SKM-1 (cell line): ENCODE data around the gene ISM1.

Source experiments
- DNase-seq: peaks from one replicate; lab custom pipeline; 2025; ENCODE audit not compliant: unreplicated experiment; lab: John Stamatoyannopoulos, UW

Gene ISM1

DNA sequence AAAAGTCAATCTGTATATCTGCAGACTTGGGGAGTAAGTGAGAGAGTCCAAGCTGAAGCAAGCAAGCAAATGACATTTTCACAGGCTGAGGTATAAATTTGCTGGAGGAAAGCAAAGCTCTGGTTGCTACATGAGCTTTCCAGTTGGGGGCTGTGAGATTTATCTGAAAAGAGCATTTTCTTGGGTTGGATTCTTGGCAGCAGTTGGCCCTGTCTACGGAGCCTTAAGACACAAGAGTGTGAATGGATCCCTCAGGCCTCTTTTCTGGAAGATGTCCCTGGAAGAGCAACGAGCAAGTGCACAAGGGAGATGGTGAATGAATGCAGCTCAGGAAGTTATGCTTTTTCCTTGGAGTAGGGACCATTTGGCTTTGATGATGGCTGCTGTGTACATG, 30.8 kb downstream of the ISM1 start:
- no peak for DNase-seq

DNA sequence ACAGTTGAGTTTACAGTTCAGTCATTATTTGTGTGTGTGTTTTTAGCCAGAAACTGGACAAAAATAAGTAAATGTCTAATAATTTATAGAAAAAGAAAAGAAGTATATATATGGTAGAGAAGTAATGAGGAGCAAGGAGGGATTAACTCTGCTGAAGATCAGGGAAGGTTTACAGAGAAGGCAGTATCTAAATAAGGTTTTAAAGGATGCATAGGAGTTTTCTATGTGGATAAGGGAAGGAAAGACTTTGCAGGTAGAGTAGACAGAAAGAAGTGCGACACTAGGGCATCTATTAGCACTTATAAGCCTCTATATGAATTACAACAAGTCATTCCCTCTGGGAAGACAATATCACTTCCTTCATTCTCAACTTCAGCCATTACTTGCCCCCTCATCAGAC, 34.3 kb downstream of the ISM1 start:
- no peak for DNase-seq

DNA sequence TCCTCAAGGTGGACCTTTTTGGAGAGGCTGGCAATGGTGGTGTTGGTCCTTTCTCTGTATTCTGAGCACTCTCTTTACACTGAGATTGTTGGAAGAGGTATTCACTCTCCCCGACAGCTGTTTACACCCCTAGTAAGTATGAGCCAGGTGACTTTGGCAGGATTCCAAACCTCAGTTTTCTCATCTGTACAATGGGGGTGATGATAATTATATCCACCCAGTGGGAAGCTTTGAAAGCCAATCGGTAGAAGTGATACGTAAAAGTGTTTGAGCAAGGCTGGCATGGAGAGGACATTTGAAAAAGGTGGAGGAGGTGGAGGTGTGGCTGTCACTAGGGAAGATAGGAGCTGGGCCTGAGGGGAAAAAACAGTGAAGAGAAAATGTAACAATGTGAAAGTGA, 35.5 kb downstream of the ISM1 start:
- no peak for DNase-seq

DNA sequence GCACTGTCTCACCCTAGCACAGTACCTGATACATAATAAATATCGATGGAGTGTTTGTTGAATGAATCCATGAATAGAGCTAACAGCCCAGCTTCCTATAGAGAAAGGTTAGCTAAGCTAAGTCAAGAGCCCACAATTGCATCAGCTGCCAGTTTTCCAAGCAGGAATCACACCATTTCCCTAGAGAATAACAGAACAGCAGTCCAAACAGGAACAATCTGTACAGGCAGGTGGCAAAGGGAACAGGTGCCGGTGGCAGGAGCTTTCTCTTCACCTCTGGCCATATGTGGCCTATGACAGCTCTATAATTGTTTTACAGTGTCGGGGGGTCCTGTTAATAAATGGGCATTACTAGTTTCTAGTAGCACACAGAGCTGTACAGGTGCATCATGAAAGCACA, 38.8 kb downstream of the ISM1 start:
- DNase-seq = no peak

DNA sequence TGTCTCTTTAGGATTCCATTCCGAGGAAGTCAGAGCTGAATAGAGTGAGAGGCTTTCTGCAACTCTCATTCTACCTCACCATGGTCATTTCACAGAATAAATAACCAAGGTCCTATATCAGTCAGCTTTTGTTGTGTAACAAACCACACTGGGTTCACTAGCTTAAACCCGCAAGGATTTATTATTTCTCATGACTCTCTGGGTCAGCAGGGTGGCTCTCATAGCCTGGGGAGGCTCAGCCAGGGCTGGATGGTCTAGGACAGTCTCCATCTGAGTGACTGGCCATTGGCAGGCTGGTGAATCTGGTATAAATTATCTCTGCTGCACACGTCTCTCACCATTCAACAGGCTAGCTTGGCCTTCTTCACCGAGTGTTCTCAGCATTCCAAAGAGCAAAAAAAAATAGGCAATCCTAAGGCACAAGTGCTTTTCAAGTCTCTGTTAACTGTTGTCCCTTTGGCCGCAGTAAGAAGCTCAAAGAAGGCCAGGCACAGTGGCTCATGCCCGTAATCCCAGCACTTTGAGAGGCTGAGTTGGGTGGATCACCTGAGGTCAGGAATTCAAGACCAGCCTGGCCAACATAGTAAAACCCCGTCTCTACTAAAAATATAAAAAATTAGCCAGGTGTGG, 39.7 kb downstream of the ISM1 start:
- no peak for DNase-seq

DNA sequence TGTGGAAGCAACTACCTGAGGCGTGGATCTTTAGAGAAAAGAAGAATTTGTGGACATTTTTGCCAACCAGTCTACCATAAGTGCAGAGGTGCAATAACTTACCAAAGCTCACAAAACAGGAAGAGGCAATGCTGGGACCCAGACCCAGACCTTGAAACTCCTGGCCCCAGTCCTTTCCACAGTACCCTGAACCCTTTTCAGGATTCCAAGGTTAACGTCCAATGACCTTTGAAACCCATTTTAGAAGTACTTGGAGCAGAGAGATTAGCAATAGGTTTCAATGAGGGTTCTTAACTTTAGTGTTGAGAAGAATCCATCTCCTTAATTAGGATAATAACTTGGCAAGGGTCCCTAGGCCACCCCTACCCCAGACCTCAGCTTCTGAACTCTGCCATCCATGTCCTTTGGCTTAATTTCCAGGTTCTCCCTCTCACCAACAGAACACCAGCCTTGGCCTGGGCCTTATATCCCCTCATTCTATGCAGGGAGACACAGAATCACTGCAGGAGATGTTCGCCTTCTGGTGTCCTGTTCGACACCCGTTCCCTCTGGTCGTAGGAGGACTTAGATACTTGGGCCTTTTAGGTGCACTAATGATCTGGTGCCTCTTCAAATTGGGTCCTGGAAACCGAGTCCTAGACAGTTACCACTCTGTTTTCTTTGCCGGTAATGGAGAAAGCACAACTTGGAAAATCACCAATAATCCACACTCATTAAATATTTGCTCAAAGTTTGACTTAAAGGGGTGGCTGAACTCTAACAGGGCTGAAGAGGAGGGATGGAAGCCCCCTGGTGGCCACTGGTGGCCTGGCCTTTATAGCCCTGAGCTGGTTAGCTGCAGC, 40.6 kb downstream of the ISM1 start:
- DNase-seq = no peak

DNA sequence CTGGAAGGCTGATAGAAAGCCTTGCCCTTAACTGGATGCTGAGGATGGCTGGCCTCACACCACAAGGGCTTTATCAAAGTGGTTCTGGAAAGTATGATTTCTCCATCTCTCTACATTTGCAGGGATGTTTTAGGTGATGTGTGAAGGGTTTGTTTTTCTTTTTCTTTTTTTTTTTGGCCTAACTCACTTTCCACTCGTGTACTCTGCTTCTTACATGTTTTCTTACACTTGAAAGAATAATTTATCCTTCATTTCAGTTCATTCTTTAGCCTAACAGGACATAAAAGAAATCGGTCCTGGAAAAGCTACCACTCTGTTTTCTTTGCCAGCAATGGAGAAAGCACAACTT, 41.2 kb downstream of the ISM1 start:
- no peak for DNase-seq

DNA sequence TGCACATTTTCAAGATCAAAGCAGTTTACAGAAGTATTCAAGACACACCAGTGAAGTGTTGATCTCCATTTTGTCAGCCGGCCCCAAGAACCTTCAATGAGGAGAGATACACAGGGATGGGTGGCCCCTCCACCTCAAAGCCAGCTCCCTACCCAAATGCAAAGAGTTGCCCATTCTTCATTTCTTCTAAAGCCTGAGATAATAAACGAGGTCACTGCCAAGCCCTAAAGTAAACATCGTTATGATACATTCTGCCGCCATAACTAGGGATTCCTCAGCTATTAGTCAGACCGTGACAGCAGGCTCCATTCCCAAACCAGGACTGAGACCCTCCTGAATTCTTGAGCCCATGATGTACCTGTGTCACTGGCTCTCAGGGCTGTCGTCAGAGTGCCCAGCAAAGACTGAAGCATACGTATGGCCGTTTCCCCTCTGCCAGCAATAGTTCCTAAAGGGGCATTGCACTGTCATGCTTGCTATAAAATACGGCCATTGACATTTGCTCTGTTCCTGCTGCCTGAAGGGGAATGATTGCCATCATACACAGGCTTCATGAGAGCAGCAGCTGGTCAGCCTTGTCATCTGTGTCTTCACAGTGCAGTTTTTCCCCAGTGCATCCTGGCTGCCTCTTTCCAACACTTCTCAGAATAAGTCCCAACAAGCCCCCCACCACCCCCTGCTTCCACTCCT, 41.7 kb downstream of the ISM1 start:
- no peak for DNase-seq

DNA sequence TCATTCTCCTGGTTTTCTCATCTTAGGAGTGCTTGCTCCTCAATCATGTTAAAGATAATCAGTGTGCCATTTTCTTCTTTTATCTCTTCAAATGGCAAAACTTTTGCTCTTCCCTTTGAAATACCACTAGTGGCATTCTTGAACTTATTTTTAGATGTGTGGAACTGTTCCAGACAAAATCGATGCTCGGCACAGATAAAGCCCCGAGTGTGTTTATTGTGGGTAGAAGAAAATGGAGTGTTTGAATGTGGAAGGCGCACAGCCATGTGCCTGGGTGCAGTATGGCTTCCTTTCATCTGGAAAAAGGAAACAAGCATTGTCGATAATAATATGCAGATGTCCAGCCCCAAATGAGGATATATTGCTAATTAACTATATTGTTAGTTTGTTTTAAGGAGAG, 42.4 kb downstream of the ISM1 start:
- no peak for DNase-seq

DNA sequence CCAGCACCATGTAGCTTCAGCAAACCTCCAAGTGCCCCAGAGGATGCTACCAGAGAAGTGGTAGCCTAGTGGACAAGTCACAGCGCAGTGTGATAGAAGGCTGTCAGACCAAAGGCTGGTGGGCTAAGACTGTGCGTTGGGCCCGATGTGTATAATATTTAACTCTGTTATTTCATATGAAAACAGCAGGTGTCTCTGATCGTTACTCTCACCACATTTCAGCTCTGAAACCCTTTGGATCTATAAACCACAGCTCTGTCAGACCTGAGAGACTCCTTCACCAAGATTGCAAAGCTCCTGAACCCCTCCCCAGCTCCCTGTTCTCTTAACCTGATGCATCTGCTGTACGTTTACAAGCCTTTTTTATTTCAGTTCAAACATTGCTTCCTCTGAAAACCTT, 43.8 kb downstream of the ISM1 start:
- no peak for DNase-seq

DNA sequence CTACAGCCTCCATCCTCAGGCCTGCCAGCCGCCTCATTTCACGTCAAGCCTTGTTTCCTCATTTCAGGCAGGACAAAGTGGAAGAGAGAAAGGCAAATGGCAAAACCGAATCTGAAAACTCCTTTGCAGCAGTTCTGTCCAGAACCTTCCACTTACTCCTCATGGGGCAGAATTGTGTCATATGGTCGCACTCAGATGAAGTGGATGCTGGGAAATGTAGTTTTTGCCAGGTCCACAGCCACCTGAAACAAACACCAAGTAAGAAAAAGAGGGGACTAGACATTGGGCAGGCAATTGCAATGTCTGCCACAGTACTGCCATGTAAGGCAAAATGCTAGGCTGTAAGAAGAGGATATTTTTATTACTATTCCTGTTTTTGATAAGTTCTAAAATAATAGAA, 44.9 kb downstream of the ISM1 start:
- no peak for DNase-seq

DNA sequence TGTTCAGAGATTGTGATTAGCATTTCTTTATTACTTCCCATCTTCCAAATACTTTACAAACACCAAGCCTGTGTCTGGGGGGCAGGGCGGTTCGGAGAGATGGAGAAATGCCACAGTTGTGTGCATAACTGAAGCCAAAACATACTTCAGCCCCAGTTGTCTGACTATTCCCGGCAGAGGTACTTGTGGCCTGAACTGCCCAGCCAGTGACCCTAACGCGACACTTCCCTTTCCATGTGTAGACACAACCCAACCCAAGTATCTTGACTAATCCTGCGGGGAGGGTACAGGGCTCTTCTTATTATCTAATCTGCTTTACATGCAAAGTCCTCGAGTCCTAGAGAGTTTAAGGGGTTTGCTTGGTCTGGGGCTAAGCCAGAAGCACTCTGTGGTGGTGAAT, 46.2 kb downstream of the ISM1 start:
- DNase-seq = no peak

DNA sequence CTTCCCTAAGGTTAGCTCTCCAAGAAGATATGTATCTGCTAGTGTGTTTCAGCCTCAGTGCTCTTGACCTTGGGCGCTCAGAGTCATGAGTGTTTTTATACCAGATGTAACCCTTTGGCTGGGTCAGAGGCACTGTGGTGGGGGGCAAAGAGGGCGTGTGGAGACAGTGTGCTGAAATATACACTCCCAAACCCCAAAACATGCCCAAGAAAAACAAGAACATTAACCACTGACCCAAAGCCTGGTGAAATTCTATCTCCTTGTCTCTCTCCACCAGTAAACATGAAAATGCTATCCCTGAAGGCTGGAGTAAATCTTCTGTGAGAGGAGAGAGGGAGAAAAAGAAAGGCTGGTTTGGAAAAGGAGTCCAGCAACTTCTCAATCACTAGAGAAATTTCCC, 47.9 kb downstream of the ISM1 start:
- DNase-seq = no peak

DNA sequence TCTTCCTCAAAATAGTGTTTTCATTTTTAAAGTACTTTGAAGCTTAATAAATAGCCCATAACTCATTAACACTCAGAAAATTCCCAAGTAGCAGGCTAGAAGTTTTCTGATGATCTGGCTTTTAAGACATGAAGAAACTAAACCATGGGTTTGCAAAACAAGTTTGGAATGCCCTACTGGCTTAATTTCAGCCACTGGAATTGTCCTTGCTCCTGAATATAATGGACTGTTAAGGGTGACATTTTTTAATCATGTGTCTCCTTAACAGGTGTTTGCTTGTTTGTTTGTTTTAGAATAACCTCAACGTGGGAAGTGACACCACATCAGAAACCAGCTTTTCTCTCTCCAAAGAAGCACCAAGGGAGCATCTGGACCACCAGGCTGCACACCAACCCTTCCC, 49.1 kb downstream of the ISM1 start:
- DNase-seq = no peak

DNA sequence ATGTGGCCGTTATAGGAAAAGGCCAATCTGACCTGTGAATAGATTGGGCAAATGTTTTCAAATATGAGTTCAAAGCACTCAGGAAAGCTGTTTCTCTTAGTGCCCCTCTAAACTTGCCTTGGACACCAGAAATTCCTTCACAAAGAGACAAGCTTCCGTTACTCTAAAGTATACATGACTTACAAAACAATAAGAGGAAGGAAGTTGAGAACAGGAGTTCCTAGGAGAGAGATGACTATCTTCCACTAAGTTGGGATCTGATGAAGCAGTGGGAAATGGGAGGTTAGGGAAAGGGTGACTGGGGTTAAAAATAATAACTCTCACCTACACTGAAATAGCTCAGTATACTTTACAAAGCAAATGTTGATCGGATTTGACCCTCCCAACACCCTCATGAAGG, 50.0 kb downstream of the ISM1 start:
- no peak for DNase-seq

DNA sequence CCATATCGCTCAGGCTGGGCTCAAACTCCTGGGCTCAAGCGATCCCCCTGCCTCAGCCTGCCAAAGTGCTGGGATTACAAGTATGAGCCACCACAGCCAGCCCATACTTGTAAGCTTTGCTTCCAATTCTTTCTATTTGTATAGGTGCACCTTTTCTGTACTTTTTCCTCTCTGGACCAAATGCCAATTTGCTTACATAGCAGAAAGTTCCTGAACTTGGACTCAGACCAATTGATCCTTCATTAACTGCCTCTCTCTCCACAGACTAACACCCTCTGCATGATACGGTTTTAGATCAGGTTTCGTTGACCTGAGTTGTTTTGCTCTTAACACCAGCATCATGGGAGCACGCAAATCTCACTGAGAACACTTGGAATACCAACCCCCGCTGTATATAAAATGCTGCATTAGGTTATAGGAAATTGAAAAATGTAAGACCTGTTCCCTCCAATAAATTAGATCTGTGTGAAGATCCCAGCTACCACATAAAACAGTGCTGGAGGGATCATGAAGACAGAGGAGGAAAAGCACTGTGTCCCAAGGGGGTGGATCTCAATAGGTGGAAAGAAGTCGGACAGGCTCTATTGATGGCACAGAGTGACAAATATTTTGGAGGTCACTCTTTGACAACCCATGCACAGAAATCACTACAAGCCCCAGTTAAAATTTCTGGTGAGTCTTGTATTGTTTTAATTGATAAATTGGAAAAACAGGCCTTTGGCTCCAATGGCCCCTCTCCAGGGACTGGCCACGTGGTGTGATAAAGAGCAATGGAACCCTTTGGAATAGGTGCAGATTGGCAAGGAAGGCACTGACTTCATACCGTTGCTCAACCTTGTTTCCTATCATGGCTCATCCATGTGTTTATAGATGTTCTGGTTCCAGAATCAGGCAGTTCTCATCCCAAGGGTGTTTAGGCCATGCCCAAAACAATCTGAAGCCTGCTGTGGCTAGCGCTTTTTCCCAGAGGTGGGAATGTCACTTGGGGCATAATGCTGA, 51.2 kb downstream of the ISM1 start:
- DNase-seq = no peak

DNA sequence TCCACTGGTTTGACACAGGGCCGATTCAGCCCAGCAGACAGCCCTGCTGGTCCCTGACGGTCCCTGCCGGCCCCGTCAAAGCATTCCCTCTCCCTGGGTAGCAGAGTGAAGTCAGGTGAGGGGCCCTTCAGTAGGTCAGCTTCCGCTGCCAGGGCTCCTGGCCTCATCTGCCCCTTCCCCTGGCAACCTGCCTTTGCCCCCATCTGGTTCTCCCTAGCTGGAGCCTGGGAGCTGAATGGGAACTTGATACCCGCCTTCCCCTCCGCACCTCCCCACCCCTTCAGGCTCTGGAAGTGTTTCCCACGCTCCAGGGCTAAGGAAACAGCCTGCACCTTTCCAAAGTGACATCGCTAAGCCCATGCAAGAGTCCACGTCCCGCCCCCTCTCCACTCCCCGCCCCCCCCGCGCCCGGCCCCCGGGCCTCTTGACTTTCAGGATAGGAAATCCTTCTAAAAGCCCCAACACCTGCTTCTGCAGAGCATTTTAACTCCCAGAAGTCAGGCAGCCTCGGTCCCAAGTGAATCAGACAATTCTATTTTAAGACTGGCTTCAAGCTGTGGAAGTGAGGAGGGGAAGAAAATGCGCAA, 53.3 kb downstream of the ISM1 start:
- DNase-seq = no peak

DNA sequence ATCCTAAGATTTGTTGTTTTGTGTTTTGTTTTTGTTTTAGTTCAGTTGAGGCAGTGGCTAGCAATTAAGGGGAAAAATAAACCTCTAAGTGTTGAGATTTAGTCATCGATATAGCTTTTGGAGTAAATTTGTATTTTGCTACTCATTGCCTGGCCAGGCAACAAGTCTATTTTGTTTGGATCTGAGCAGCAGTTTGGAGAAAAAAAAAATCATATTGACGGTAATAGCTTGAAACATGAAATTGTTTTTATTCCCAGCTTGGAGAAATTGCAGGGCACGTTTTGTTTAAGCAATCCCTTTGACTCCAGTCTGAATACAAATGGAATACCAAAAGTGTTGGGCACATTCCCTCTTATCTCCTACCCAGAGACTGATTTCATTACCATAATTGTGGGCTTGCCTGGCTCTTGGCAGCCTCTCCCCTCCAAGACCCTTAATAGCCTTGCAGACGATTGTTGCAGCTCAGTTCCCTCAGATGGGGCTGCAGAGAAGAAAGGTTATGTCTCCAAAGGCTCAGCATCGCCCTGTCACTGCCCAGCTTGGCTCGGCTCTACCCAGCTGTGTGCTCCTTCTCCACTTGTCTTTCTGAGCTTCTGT, 56.0 kb downstream of the ISM1 start:
- no peak for DNase-seq

DNA sequence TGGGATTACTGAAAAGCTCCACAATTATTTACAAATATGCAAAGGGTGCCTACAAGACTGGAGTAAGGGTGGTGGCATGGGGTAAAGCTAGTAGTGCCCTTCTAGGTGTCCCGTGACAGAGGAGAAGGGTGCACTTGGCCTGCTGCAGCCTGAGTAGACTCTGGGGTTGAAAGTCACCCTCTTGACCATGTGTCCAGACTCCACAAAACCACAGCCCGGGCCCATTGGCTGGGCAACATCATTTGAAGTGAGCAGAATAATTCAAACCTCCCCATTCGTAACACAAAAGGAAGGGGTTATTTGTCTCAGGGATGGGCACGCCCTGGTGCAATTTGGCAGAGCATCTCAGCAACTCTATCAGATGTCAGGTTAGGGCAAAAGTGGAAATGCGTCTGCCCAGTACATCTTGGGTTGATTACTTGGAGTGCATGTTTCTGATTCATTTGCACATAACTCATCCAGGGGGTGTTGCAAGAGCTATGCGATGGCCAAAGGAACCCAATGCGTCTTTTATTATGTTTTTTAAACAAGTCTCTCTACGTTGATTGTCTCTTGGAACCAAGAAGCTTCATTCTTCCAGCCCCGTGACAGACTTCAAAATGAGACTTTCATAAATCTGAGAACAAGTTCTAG, 56.7 kb downstream of the ISM1 start:
- no peak for DNase-seq
